Measurements from ENCODE around the gene CADPS.

The CADPS gene

DNA sequence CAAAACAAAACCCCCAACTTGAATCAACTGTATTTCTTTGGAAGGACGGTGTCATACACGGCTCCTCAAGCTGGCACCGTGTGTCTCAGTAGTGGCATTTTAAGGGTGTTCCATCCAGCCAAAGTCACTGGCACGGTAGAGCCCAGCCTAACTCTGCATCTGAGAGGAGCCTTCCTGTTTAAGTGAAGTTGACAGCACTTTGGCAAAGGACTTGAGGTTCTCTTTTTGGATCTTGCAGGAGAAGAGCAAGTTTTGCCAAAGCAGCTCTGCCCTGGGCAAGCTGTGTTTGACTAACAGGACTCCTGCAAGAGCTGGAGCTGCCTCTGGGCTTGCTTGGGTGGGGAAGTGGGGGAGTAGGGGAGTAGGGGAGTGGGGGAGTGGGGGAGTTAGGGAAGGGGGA, 392.3 kb downstream of the CADPS start:
- Histone ChIP-seq H3K4me3 (ENCODE audit: low read depth, low read length) (no peak overlapping the region), H3K27ac (no peak overlapping the region), H3K27me3 (ENCODE audit: insufficient read depth, low read depth, severe bottlenecking) (no peaks in the 10 kb centered on the region), H3K9me3 (ENCODE audit: severe bottlenecking) (no peaks in the 10 kb centered on the region), H3K36me3 (peaks cover under 1% of the 10 kb centered on the region)
- TF ChIP-seq, protein P1, sequence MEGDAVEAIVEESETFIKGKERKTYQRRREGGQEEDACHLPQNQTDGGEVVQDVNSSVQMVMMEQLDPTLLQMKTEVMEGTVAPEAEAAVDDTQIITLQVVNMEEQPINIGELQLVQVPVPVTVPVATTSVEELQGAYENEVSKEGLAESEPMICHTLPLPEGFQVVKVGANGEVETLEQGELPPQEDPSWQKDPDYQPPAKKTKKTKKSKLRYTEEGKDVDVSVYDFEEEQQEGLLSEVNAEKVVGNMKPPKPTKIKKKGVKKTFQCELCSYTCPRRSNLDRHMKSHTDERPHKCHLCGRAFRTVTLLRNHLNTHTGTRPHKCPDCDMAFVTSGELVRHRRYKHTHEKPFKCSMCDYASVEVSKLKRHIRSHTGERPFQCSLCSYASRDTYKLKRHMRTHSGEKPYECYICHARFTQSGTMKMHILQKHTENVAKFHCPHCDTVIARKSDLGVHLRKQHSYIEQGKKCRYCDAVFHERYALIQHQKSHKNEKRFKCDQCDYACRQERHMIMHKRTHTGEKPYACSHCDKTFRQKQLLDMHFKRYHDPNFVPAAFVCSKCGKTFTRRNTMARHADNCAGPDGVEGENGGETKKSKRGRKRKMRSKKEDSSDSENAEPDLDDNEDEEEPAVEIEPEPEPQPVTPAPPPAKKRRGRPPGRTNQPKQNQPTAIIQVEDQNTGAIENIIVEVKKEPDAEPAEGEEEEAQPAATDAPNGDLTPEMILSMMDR (IDR thresholded peaks at IDR 0.05; ENCODE audit: low read depth, low read length): no peak
- no peak for DNase-seq

DNA sequence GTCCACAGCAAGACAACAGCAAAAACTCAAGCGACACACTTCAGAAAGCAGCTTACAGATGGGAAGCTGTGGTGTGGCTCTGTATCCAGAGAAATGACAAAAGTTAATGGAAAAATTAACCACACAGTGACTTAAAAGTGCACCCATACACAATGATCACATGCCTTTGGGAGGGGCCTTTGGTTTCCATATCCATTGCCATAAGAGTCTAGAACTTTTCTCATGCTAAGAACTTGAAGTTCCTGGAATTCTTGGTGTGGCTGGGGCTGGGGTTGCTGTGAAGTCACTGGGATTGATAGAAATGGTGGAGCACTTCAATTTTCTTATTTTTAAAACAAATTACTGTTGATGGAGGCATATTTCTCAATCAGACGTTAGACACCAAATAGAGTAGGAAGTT, 393.3 kb downstream of the CADPS start:
- H3K9me3 ChIP-seq (ENCODE audit: severe bottlenecking): no peaks in the 10 kb centered on the region
- peaks cover 8% of the 10 kb centered on the region for H3K36me3 ChIP-seq
- H3K4me3 ChIP-seq (ENCODE audit: low read depth, low read length): no peak overlapping the region
- H3K27ac ChIP-seq: no peak overlapping the region
- DNase-seq: no peak
- no peaks in the 10 kb centered on the region for H3K27me3 ChIP-seq (ENCODE audit: insufficient read depth, low read depth, severe bottlenecking)
- TF ChIP-seq, protein P1 (IDR thresholded peaks at IDR 0.05; ENCODE audit: low read depth, low read length): no peak

DNA sequence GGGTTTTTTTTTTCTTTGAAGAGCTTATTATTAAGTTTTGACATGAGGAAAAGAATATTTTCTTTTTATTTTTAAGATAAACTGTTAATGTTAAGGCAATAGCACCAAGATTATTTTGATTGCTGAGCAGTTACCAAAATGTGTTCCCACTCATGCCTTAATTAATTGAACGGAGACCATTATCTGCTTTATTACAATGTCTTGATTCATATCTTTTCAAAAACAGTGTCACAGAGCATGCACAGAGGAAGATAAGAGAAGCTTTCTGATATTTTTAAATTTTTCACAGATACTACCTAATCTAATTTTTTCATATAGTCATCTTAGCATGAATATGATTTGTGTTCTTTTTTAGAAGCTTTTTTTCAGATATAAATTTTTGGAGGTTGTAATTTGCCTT, 395.2 kb downstream of the CADPS start:
- Histone ChIP-seq H3K27me3 (ENCODE audit: insufficient read depth, low read depth, severe bottlenecking) (no peaks in the 10 kb centered on the region), H3K4me3 (ENCODE audit: low read depth, low read length) (no peak overlapping the region), H3K27ac (no peak overlapping the region), H3K36me3 (peaks cover 12% of the 10 kb centered on the region), H3K9me3 (ENCODE audit: severe bottlenecking) (no peaks in the 10 kb centered on the region)
- TF ChIP-seq, protein P1 (IDR thresholded peaks at IDR 0.05; ENCODE audit: low read depth, low read length): no peak
- DNase-seq: no peak

DNA sequence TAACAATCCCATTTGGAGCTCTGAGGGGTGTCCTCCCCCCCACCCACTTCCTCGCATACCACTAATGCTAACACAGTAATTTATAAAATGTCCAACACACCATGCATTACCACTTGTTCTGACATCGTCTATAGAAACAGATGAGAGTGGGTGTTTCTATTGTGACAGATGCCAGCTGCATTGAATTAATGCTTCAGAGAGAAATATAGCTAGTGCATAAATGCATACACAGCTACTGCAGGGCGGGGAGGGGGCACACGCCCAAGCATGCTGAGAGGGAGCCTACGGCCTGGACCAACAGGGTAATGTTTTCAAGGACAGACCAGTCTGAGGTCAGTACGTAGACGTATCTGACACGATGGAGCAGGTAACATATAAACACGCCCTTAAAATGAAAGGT, 395.9 kb downstream of the CADPS start:
- no peaks in the 10 kb centered on the region for H3K9me3 ChIP-seq (ENCODE audit: severe bottlenecking)
- no peak overlapping the region for H3K4me3 ChIP-seq (ENCODE audit: low read depth, low read length)
- no peak overlapping the region for H3K27ac ChIP-seq
- no peaks in the 10 kb centered on the region for H3K27me3 ChIP-seq (ENCODE audit: insufficient read depth, low read depth, severe bottlenecking)
- DNase-seq: no peak
- peaks cover 12% of the 10 kb centered on the region for H3K36me3 ChIP-seq
- TF ChIP-seq, protein P1 (IDR thresholded peaks at IDR 0.05; ENCODE audit: low read depth, low read length): no peak

DNA sequence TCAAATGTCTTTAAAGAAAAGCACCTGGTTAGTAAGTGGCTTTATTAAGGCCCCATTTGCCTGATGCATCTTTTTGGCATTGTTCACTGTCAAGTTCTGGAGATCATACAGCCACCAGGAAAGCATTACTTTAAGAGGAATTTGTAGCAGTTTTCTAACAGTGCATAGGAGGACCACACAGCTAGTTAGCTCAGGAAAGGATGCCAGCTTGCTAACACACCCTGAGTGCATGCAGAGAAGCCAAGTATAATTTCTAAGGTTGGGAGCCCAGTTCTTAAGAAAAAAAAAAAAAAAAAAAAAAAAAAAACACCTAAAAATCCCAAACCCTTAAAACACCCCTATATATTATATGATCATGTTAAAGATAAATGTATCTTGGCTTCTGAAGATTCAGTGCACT, 399.9 kb downstream of the CADPS start:
- Histone ChIP-seq H3K9me3 (ENCODE audit: severe bottlenecking) (no peaks in the 10 kb centered on the region), H3K4me3 (ENCODE audit: low read depth, low read length) (no peak overlapping the region), H3K36me3 (peaks cover 18% of the 10 kb centered on the region), H3K27me3 (ENCODE audit: insufficient read depth, low read depth, severe bottlenecking) (no peaks in the 10 kb centered on the region), H3K27ac (no peak overlapping the region)
- DNase-seq: no peak
- TF ChIP-seq, protein P1 (IDR thresholded peaks at IDR 0.05; ENCODE audit: low read depth, low read length): no peak

DNA sequence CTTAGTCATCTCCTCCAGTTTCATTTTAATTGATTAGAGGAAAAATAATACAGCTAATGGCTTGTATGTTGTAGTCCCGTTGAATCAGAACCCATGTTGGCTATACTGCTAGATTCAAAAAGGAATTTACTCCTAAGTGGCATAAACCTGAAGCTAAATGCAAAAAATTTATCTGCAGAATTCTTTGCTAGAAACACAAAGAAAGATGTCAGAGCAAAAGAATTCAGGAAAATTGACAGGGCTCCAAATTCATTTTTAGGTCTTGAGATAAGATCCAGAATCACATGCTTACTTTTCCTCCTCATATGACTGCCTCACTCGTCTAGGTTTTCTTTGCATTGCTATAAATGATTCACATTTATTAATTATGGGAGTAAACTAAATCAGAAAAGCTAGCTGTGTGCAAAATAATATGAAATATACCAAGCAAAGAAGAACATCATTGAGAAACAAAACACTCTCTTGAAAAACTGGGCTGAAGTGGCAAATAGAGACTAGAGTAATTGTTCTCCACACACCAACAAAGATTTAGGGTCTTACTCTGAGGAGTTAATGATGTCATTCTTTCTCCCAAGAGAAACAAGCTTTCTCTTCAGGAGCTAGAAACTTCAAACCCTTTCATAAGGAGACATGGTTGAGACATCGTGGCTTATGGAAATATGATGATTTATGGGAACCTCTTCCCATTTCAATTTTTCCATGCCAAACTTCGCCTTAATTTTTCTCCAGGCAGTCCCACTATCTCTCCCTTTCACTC, 407.1 kb downstream of the CADPS start:
- peaks cover 13% of the 10 kb centered on the region for H3K36me3 ChIP-seq
- no peak overlapping the region for H3K4me3 ChIP-seq (ENCODE audit: low read depth, low read length)
- TF ChIP-seq, protein P1 (IDR thresholded peaks at IDR 0.05; ENCODE audit: low read depth, low read length): no peak
- no peak for DNase-seq
- H3K27ac ChIP-seq: no peak overlapping the region
- H3K9me3 ChIP-seq (ENCODE audit: severe bottlenecking): no peaks in the 10 kb centered on the region
- no peaks in the 10 kb centered on the region for H3K27me3 ChIP-seq (ENCODE audit: insufficient read depth, low read depth, severe bottlenecking)

Measured in WERI-Rb-1 (cell line).